ENCODE results near the gene SFXN5. TPM values are rescaled to one million over a fixed set of nuclear protein-coding genes. Genes with fewer than 3 reads are reported as not detected.

The SFXN5 gene
- polyA plus RNA-seq, 1 donor from 2014 or later = 5.8 TPM

- no peaks in the 10 kb centered on the region for H4K20me1 ChIP-seq (ENCODE audit: insufficient read depth)
- H3K4me2 ChIP-seq (ENCODE audit: low read length) = no peak overlapping the region
- H3K79me2 ChIP-seq (replicated peaks; ENCODE audit: insufficient read depth, low read length) = no peaks in the 10 kb centered on the region
- no peak overlapping the region for H2AFZ ChIP-seq (ENCODE audit: low read depth, low read length)
- no peak overlapping the region for H3K27ac ChIP-seq (ENCODE audit: low read length)
- TF ChIP-seq EZH2 (IDR thresholded peaks at IDR 0.05; ENCODE audit: borderline replicate concordance, insufficient read depth, low read length, poor library complexity, severe bottlenecking) = no peak
- no peak for TF ChIP-seq MXI1 (conservative IDR thresholded peaks at IDR 0.05; ENCODE audit: poor library complexity, severe bottlenecking)
- no peak for TF ChIP-seq TAF1 (IDR thresholded peaks at IDR 0.05; ENCODE audit: low read depth)
- TF ChIP-seq POLR2AphosphoS5 (IDR thresholded peaks at IDR 0.05) = no peak
- no peak for TF ChIP-seq EP300 (conservative IDR thresholded peaks at IDR 0.05; ENCODE audit: poor library complexity, severe bottlenecking)
- no peak for TF ChIP-seq REST (IDR thresholded peaks at IDR 0.05; ENCODE audit: borderline replicate concordance)
- TF ChIP-seq, protein P1, sequence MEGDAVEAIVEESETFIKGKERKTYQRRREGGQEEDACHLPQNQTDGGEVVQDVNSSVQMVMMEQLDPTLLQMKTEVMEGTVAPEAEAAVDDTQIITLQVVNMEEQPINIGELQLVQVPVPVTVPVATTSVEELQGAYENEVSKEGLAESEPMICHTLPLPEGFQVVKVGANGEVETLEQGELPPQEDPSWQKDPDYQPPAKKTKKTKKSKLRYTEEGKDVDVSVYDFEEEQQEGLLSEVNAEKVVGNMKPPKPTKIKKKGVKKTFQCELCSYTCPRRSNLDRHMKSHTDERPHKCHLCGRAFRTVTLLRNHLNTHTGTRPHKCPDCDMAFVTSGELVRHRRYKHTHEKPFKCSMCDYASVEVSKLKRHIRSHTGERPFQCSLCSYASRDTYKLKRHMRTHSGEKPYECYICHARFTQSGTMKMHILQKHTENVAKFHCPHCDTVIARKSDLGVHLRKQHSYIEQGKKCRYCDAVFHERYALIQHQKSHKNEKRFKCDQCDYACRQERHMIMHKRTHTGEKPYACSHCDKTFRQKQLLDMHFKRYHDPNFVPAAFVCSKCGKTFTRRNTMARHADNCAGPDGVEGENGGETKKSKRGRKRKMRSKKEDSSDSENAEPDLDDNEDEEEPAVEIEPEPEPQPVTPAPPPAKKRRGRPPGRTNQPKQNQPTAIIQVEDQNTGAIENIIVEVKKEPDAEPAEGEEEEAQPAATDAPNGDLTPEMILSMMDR (IDR thresholded peaks at IDR 0.05; ENCODE audit: poor library complexity, severe bottlenecking) = no peak
- TF ChIP-seq SMC3 (conservative IDR thresholded peaks at IDR 0.05; ENCODE audit: poor library complexity) = no peak
- no peak for TF ChIP-seq RAD21 (conservative IDR thresholded peaks at IDR 0.05)
- H3K9me2 ChIP-seq (ENCODE audit: insufficient read depth, low read length) = no peaks in the 10 kb centered on the region
- H3F3A ChIP-seq (ENCODE audit: insufficient read depth, low read length, poor library complexity, severe bottlenecking) = no peaks in the 10 kb centered on the region
- no peak overlapping the region for H3K4me3 ChIP-seq (ENCODE audit: low read length)
- H3K9me3 ChIP-seq (ENCODE audit: low read length) = no peaks in the 10 kb centered on the region
- H3K36me3 ChIP-seq (ENCODE audit: insufficient read depth, low read length) = no peaks in the 10 kb centered on the region
- H3K9ac ChIP-seq (ENCODE audit: low read length) = no peak overlapping the region
- H3K27me3 ChIP-seq (ENCODE audit: insufficient read depth, low read depth, low read length) = no peaks in the 10 kb centered on the region
Measured at GRCh38 chr2:72963423-72964145, 107.9 kb downstream of the SFXN5 start.

GRCh38 chr2:72962911-72963310 is 108.6 kb downstream of the SFXN5 start:
- Histone ChIP-seq H3F3A (ENCODE audit: insufficient read depth, low read length, poor library complexity, severe bottlenecking) (no peaks in the 10 kb centered on the region), H3K4me2 (ENCODE audit: low read length) (no peak overlapping the region), H3K36me3 (ENCODE audit: insufficient read depth, low read length) (no peaks in the 10 kb centered on the region), H3K9me3 (ENCODE audit: low read length) (no peaks in the 10 kb centered on the region), H3K4me3 (ENCODE audit: low read length) (no peak overlapping the region), H4K20me1 (ENCODE audit: insufficient read depth) (no peaks in the 10 kb centered on the region), H3K9me2 (ENCODE audit: insufficient read depth, low read length) (no peaks in the 10 kb centered on the region), H3K9ac (ENCODE audit: low read length) (no peak overlapping the region), H3K27me3 (ENCODE audit: insufficient read depth, low read depth, low read length) (no peaks in the 10 kb centered on the region), H3K27ac (ENCODE audit: low read length) (no peak overlapping the region), H2AFZ (ENCODE audit: low read depth, low read length) (no peak overlapping the region), H3K79me2 (replicated peaks; ENCODE audit: insufficient read depth, low read length) (no peaks in the 10 kb centered on the region)
- no peak for TF ChIP-seq EZH2 (IDR thresholded peaks at IDR 0.05; ENCODE audit: borderline replicate concordance, insufficient read depth, low read length, poor library complexity, severe bottlenecking)
- no peak for TF ChIP-seq POLR2AphosphoS5 (IDR thresholded peaks at IDR 0.05)
- TF ChIP-seq RAD21 (conservative IDR thresholded peaks at IDR 0.05) = no peak

Measured in neural cell (in vitro differentiated cells).